SK-N-SH (cell line): Measurements from ENCODE around the gene CLMP.

Experiments used
- CHD2 ChIP-seq: fragments of 150-350 bp; IDR thresholded peaks from 2 replicates; pipeline ENCODE4 v1.6.1; 2018; ENCODE audit warnings: low read length; ENCODE audit not compliant: partially characterized antibody
- FOSL2 ChIP-seq: IDR thresholded peaks from 2 replicates; pipeline ENCODE4 v1.4.0; 2012; ENCODE audit warnings: low read depth, mild to moderate bottlenecking, moderate library complexity, borderline replicate concordance
- GATA2 ChIP-seq: sonication (generic); formaldehyde crosslinking; IDR thresholded peaks from 2 replicates; pipeline ENCODE4 v1.5.0; 2020; ENCODE audit warnings: mild to moderate bottlenecking, missing genetic modification reagents
- NFIC ChIP-seq: IDR thresholded peaks from 2 replicates; pipeline ENCODE4 v1.4.0; 2012; ENCODE audit warnings: borderline replicate concordance
- POLR2AphosphoS5 ChIP-seq: IDR thresholded peaks from 2 replicates; pipeline ENCODE4 v1.6.1; 2012; ENCODE audit warnings: low read depth, low read length
- RFX5 ChIP-seq: IDR thresholded peaks from 2 replicates; pipeline ENCODE4 v1.6.1; 2012; ENCODE audit warnings: mild to moderate bottlenecking, improper control_type of control experiment, low read length
- TAF1 ChIP-seq: IDR thresholded peaks from 2 replicates; pipeline ENCODE4 v1.6.1; 2012; ENCODE audit warnings: low read depth, mild to moderate bottlenecking, low read length, moderate library complexity, borderline replicate concordance
- TF ChIP-seq, protein P1 (sequence below): fragments of 200-600 bp; sonication (generic); IDR thresholded peaks from 2 replicates; pipeline ENCODE4 v1.6.1; 2017; ENCODE audit warnings: antibody characterized with exemption, mild to moderate bottlenecking, moderate library complexity
- TF ChIP-seq, protein P2 (sequence below): IDR thresholded peaks from 2 replicates; pipeline ENCODE4 v1.4.0; 2012; ENCODE audit warnings: low read depth
- TF ChIP-seq, protein P3 (sequence below): IDR thresholded peaks from 2 replicates; pipeline ENCODE4 v1.6.1; 2012; ENCODE audit warnings: mild to moderate bottlenecking, low read depth, low read length, moderate library complexity
- TF ChIP-seq, protein P4 (sequence below): fragments of 150-350 bp; IDR thresholded peaks from 2 replicates; pipeline ENCODE4 v1.6.1; 2017; ENCODE audit warnings: antibody characterized with exemption, low read length, low read depth, borderline replicate concordance

DNA sequence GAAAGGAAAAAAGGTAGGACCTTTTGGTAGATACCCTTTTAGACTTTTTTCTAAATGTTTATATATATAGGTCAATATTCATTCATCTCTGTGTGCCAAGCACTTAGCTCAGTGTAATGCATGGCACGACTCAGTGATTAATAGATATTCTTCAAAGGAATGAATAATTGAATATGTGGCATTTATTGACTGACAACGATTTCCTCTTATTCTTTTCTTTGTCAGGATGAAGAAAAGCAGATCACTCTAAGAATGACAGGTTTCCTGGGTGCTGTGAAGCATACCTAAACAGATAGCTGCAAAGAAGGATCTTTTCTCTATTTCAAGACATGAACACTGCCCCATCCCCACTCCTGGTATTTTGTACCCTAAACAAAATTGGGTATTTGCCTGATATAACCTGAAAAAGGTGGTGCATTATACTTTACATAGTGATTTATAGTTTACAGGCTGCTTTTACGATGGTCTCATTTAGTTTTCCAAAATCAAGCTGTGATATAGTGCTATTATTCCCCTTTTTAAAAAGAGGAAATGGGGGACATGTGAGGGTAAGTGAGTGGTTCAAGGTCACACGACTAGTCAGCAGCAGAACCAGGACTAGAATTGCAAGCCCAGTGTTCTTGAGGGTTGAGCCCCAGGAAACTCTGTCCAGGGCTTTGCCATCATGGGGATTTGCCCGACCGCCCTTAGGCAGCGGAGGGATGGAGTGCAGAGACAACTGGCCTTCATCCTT is 32.9 kb upstream of the CLMP start:
- TF ChIP-seq GATA2 (CRISPR knock-in tag) (no peak), FOSL2 (no peak), RFX5 (no peak), POLR2AphosphoS5 (no peak), NFIC (no peak), TAF1 (no peak), CHD2 (no peak)
- TF ChIP-seq, protein P1, sequence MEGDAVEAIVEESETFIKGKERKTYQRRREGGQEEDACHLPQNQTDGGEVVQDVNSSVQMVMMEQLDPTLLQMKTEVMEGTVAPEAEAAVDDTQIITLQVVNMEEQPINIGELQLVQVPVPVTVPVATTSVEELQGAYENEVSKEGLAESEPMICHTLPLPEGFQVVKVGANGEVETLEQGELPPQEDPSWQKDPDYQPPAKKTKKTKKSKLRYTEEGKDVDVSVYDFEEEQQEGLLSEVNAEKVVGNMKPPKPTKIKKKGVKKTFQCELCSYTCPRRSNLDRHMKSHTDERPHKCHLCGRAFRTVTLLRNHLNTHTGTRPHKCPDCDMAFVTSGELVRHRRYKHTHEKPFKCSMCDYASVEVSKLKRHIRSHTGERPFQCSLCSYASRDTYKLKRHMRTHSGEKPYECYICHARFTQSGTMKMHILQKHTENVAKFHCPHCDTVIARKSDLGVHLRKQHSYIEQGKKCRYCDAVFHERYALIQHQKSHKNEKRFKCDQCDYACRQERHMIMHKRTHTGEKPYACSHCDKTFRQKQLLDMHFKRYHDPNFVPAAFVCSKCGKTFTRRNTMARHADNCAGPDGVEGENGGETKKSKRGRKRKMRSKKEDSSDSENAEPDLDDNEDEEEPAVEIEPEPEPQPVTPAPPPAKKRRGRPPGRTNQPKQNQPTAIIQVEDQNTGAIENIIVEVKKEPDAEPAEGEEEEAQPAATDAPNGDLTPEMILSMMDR, result no peak
- TF ChIP-seq, protein P2, sequence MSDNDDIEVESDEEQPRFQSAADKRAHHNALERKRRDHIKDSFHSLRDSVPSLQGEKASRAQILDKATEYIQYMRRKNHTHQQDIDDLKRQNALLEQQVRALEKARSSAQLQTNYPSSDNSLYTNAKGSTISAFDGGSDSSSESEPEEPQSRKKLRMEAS, result no peak
- TF ChIP-seq, protein P3, sequence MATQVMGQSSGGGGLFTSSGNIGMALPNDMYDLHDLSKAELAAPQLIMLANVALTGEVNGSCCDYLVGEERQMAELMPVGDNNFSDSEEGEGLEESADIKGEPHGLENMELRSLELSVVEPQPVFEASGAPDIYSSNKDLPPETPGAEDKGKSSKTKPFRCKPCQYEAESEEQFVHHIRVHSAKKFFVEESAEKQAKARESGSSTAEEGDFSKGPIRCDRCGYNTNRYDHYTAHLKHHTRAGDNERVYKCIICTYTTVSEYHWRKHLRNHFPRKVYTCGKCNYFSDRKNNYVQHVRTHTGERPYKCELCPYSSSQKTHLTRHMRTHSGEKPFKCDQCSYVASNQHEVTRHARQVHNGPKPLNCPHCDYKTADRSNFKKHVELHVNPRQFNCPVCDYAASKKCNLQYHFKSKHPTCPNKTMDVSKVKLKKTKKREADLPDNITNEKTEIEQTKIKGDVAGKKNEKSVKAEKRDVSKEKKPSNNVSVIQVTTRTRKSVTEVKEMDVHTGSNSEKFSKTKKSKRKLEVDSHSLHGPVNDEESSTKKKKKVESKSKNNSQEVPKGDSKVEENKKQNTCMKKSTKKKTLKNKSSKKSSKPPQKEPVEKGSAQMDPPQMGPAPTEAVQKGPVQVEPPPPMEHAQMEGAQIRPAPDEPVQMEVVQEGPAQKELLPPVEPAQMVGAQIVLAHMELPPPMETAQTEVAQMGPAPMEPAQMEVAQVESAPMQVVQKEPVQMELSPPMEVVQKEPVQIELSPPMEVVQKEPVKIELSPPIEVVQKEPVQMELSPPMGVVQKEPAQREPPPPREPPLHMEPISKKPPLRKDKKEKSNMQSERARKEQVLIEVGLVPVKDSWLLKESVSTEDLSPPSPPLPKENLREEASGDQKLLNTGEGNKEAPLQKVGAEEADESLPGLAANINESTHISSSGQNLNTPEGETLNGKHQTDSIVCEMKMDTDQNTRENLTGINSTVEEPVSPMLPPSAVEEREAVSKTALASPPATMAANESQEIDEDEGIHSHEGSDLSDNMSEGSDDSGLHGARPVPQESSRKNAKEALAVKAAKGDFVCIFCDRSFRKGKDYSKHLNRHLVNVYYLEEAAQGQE, result no peak
- TF ChIP-seq, protein P4, sequence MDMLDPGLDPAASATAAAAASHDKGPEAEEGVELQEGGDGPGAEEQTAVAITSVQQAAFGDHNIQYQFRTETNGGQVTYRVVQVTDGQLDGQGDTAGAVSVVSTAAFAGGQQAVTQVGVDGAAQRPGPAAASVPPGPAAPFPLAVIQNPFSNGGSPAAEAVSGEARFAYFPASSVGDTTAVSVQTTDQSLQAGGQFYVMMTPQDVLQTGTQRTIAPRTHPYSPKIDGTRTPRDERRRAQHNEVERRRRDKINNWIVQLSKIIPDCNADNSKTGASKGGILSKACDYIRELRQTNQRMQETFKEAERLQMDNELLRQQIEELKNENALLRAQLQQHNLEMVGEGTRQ, result no peak
